HG03095 (cell line): ENCODE data around the gene MAOA.
"Not testable (repeated sequence)": the region's sequence is repeated elsewhere in the genome, so short reads cannot be mapped to it uniquely, and the experiment has no call there.

ENCODE experiments used
- ATAC-seq: cut with Tn5 transposase; IDR thresholded peaks from one replicate; pipeline ENCODE4 v1.9.1; 2021; ENCODE audit warnings: moderate library complexity; ENCODE audit not compliant: unreplicated experiment

MAOA gene

DNA sequence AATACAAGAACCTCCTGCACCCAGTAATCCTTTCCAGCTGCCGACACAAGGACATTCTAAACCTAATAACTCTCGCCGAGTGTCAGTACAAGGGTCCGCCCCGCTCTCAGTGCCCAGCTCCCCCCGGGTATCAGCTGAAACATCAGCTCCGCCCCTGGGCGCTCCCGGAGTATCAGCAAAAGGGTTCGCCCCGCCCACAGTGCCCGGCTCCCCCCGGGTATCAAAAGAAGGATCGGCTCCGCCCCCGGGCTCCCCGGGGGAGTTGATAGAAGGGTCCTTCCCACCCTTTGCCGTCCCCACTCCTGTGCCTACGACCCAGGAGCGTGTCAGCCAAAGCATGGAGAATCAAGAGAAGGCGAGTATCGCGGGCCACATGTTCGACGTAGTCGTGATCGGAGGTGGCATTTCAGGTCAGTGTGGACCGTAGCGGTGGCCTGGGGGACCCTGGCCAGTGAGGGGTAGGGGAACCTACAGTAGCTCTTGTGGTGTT, at the start of gene MAOA:
Gene MAOA (plus strand): TSS at position 295 of the 490 bp plus-strand sequence. CDS start 43 bp downstream, at position 338.
- ATAC-seq = no peak

- ATAC-seq = no peak
These were observed 43.7 kb upstream of the MAOA start for GRCh38 chrX:43612400-43612799.

DNA sequence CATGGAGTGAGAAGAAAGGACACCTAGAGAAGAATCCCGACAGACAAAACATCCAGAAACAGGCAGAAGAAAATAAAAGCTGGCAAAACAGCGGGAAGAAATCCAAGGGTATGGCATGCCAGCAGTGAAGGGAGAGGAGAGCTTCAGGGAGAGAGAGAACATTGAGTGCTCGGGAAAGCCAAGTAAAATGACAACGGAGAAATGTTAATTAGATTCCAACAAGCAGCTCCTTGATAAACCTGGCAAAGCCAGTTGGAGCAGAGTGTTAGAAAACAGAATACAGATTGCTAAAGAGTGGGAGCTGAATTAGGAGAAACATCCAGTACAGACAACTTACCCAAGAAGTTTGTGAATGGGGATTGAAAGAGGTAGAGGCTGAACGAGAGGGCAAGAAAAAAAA, 40.4 kb upstream of the MAOA start:
- ATAC-seq = no peak

- ATAC-seq = no peak
These were observed 37.5 kb upstream of the MAOA start for GRCh38 chrX:43618366-43619205.

- not testable (repeated sequence) for ATAC-seq
These were observed 36.2 kb upstream of the MAOA start for GRCh38 chrX:43619861-43620260.

DNA sequence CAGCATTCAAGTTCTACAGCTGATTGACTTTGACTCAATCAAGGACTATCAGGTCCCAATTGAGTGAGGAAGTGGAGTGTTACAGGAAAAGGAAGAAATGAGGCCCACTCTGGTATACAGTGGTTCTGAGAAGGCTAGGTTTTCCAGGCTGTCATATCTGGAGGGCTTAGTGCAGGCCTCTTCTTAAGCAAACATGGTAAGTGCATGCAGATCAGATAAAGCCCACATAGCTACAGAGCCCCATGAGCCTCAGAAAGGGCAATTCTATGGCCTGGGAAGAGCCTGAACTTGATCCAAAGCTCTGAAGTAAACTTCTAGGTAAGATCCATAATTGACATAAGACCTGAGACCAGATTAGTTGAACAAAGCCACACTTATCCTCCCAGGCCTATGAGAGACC, 29.0 kb upstream of the MAOA start:
- ATAC-seq = no peak

DNA sequence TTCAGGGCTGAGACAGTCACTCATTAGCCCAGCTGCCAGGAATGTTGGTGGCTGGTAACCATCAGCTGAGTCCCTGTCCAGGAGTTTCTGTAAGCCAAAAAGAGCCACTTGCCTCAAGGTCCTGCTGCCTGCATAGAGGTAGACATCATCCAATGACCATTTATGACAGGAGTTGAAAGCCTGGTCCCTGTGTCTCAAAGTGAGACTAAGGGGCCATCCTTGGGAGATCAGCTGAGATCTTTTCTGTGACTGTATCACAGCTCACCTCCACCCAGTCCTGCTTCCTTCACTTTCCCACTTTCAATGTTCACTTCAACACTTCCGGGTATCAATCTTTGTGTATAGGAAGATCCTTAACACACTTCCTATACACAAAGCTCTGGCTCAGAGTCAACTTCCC, 28.4 kb upstream of the MAOA start:
- ATAC-seq = no peak

DNA sequence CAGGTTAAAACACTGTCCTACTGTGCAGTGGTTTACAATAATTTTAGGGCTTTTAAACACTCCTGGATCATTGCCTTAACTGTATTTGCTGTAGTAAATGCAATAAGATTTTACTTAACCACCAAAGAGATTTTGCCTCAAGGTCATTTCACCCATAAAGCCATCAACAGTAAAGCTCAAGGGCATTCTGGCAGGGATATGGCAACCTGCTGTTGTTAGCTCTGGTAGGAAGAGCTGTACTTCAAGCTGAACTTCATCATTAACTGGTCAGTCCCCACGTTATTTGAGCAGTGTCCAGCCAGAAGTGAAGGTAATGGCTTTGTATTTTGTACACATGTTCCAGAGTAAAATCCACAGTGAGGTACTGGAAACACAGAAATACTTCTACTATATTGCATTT, 26.9 kb upstream of the MAOA start:
- no peak for ATAC-seq

DNA sequence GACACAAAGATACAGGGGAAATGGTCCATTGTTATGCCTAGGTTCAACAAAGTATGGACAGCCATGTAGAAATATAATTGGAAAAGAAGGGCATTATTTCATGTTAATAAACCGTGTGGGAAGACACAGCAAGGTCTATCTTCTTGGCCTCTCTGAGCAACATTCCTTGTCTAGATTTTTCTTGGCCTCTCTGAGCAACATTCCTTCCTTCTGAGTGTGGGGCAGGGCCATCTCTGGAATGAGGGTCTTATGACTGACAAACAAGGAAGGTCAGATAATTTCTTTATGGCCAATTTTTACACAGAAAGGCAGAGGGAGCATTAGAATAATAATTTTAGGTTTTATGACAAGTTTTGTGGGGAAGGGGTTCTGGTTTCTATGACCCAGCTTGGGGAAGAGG, 24.3 kb upstream of the MAOA start:
- ATAC-seq = no peak

DNA sequence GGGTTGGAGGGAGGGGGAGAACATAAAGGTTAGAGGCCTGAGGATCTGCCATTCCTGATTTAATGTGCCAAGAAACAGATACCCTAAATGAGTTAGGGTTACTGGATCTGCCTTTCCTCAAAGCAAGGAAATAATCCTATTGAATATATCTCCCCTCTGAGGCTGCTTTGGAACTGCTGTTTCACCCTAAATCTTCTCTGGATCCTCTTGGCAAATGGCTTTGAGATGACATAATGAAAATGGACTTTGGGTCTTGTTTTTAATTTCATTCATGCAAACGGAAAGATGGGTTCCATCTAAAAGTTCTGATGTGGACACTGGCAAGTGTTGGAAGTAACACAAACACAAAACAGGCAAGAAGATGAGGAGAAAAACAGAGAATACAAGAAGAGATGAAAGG, 23.0 kb upstream of the MAOA start:
- no peak for ATAC-seq

- no peak for ATAC-seq
These were observed 22.3 kb upstream of the MAOA start for GRCh38 chrX:43633757-43634156.

- no peak for ATAC-seq
These were observed 15.6 kb upstream of the MAOA start for GRCh38 chrX:43640482-43640881.

DNA sequence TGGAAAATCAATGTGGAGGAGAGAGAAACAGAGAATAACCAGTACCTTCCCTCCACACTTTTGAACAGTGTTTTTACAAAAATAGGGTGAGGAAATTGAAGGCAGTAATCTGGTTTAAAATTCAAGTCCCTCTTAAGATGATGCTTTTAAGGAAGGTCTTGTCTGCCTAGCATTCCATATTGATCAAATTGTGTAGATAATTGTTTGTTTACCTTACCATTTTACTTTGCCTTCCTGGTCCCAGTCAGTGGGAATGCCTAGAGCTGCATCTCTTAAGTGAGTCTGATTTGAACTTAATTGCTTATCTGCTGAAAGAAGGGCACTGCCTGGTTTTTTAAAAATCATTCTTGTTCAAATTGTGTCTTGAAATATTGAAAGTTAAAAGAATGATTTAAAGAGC, 14.4 kb upstream of the MAOA start:
- ATAC-seq = no peak

DNA sequence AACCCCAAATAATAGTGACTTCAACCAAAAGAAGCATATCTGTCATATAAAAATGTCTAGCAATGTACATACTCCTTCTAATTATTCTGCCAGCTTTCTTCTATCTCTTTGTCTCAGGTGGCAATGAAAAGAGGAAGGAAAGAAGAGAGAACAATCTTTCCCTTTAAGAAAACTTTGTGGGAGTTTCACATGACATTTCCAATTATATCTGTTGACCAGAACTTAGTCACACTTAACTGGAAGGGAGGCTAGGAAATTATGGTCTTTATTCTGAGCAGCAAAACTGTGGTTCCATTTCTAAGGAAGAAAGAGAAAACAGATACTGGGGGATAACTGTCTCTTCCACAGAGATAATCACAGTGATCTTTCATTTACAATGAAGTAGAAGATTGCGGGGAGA, 12.9 kb upstream of the MAOA start:
- ATAC-seq = no peak

DNA sequence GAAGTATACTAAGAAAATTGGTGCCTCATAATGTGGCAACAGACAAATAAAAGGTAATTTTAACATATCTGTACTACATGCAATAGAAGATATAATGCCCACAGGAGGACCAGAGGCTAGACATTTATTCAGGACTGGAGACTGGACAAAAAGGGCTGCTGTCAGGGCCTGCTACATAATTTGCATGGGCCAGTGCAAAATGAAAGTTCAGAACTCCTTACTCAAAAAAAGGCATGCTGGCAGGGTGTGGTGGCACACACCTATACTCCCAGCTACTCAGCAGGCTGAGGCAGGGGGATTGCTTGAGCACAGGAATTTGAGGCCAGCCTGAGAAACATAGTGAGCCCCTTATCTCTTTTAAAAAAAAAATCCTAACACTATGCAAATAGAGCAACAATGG, 12.4 kb upstream of the MAOA start:
- no peak for ATAC-seq

DNA sequence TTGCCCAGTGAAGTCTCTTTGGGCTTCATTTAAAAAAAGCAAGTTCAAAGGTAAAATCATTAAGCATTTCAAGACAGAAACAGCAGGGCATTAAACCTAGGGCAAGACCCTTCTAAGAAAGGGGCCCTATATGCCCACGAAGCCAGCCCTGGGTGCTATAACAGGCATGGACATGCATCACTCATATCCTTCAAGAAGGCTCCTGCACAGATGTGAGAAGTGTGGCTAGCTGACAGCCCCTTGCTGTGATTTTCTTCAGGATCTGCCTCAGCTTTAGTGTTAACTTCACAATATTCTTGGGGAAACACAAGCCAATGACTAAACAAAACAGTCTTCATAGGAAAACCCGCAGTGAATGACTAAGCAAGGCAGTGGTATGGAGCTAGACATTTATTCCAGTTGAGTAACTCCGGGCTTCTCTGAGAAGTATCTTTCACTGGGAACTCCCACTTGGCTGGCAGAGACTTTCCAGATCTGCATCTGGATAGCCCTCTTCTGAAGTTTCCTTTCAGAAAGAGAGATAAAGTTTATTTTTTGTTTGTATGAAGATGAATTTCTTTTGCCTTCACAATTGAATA, 11.9 kb upstream of the MAOA start:
- no peak for ATAC-seq

DNA sequence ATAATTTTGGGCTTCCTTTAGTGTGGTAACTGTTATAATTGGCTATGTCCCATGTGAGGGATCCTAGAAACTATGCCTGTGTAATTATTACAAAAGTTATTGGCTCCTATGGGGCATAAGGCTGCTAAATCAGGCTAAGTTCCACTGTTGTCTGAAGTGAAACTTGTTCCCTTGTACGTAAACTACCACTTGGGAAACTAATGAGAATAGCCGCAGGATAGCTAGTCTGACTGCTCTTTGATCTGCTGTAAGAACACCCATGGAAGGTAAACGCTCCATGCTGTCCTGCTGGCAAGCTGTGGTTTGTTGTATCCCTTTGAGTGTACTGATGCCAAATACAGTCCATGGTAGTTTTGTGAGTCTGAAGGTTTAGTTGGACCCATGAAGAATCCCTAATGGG, 9.3 kb upstream of the MAOA start:
- ATAC-seq = no peak

GRCh38 chrX:43654431-43655150, 1.5 kb upstream of the MAOA start:
- peak; percentile 96 for ATAC-seq

DNA sequence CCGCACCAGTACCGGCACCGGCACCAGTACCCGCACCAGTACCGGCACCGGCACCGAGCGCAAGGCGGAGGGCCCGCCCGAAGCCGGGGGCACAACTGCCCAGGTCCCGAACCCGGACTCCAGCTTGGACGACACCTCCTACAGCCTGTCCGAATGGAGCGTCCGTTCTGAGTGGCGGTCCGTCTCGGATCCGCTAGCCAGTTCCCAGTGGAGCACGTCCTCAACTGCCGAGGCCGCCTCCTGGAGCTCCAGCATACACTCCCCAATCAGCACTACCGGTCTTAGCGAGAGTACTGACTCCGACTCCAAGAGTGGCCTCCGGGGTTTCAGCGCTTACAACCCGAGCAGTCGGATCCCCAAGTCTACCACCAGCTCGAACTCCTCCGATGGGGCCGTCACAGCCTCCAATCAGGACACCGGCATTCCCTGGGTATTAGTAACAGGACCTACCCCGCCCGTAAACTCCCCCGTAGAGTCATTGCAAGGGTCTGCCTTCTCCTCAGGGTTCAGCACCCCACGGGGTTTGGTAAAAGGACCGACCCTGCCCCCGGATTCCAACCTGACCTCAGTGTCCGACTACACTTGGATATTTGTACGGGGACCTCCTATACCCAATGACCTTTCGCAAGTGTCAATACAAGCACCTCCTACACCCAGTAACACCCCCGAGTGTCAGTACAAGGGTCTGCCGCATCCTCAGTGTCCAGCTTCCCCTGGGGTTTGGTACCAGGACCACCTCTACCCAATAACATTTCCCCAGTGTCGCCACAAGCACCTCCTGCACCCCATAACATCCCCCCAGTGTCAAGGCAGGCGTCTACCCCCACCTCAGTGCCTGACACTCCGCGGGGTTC, 721 bp upstream of the MAOA start:
- ATAC-seq = no peak

GRCh38 chrX:43657671-43658070, 1.6 kb downstream of the MAOA start:
- no peak for ATAC-seq
